Uterus (tissue), 4 donors: Measurements from ENCODE around the gene SLC4A8. TPM values are rescaled to one million over a fixed set of nuclear protein-coding genes. Genes with fewer than 3 reads are reported as not detected.

Experiments
- DNase-seq, 2 donors: peaks; one replicate each; pipeline ENCODE4 v3.0.0-alpha.2; 2019 to 2020
- H3K27ac ChIP-seq, 2 donors: fragments of 200-600 bp; sonication (generic); 1 replicate in 1 of 2; 2 replicates in 1 of 2; pipeline ENCODE4 v1.5.1; 2016 to 2018
- H3K27me3 ChIP-seq, 2 donors: fragments of 200-600 bp; sonication (generic); one replicate each; pipeline ENCODE4 v1.5.1; 2018 to 2019; ENCODE audit warnings: control low read depth in 1 of 2
- H3K36me3 ChIP-seq, 2 donors: fragments of 200-600 bp; sonication (generic); one replicate each; pipeline ENCODE4 v1.5.1; 2019; ENCODE audit warnings: control low read depth in 1 of 2
- H3K4me1 ChIP-seq, 2 donors: fragments of 200-600 bp; sonication (generic); one replicate each; pipeline ENCODE4 v1.5.1; 2018 to 2019; ENCODE audit warnings: control low read depth in 1 of 2
- H3K4me3 ChIP-seq, 2 donors: fragments of 200-600 bp; sonication (generic); 1 replicate in 1 of 2; 2 replicates in 1 of 2; pipeline ENCODE4 v1.5.1; 2018 to 2019; ENCODE audit warnings: mild to moderate bottlenecking in 1 of 2
- H3K9me3 ChIP-seq, 2 donors: fragments of 200-600 bp; sonication (generic); one replicate each; pipeline ENCODE4 v1.5.1; 2019; ENCODE audit warnings: control low read depth in 1 of 2
- POLR2A ChIP-seq, 2 donors: fragments of 450-650 bp; IDR thresholded peaks; one replicate each; pipeline ENCODE4 v1.6.1; 2016; ENCODE audit warnings: antibody characterized with exemption in 2 of 2, mild to moderate bottlenecking in 1 of 2, moderate library complexity in 1 of 2
- intact Hi-C: fragments of 100-400 bp; cut with DNase I; formaldehyde crosslinking; loops from one replicate; pipeline ENCODE4 v1.15.1; 2023; ENCODE audit warnings: low total_unique reads
- total RNA-seq, 4 donors: library from RNA; depleted of rRNA in 3 of 4; stranded (reverse); fragments of >200 nt in 3 of 4; gene quantifications; one replicate each; pipeline versions ENCODE4 v1.1.0 to v1.2.4, GENCODE V29; 2014 to 2023
- TF ChIP-seq, protein P1 (sequence below), 4 experiments: fragments of 200-600 bp in 2 of 4; fragments of 450-650 bp in 2 of 4; sonication (generic) in 2 of 4; IDR thresholded peaks; one replicate each; pipeline ENCODE4 v1.5.1; 2016 to 2019; ENCODE audit warnings: antibody characterized with exemption in 4 of 4, mild to moderate bottlenecking in 2 of 4, moderate library complexity in 1 of 4
- donor health status: DM: yes; HTN: yes; CAD: no.

SLC4A8 gene
- total RNA-seq, 4 donors from 2014 or later = under 0.01 to 8.0 (median 1.3) TPM; not detected in 1

DNA sequence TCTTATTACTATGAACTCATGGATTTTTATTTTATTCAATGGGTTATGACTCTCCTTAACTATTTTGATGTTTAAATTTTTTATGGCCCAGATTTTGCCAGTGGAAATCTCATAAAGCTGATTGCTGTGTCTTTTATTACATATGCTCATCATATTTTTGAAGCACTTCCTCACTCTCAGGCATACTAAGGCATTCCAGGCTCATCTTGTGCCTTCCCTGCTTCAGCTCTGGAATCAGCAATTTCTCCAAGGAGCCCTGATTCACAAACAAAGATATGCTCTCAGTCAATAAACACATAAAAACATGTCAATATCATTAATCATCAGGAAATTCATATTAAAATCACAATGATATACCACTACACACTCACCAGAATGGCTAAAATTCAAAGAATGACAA, 121.5 kb downstream of the SLC4A8 start:
- Histone ChIP-seq H3K9me3 (no peaks in the 10 kb centered on the region), H3K4me1 (no peaks in the 10 kb centered on the region), H3K27ac (no peak overlapping the region), H3K36me3 (no peaks in the 10 kb centered on the region), H3K27me3 (no peaks in the 10 kb centered on the region), H3K4me3 (no peak overlapping the region)
- intact Hi-C loops = no loop called here
- no peak for TF ChIP-seq POLR2A (IDR thresholded peaks at IDR 0.05)
- TF ChIP-seq, protein P1, sequence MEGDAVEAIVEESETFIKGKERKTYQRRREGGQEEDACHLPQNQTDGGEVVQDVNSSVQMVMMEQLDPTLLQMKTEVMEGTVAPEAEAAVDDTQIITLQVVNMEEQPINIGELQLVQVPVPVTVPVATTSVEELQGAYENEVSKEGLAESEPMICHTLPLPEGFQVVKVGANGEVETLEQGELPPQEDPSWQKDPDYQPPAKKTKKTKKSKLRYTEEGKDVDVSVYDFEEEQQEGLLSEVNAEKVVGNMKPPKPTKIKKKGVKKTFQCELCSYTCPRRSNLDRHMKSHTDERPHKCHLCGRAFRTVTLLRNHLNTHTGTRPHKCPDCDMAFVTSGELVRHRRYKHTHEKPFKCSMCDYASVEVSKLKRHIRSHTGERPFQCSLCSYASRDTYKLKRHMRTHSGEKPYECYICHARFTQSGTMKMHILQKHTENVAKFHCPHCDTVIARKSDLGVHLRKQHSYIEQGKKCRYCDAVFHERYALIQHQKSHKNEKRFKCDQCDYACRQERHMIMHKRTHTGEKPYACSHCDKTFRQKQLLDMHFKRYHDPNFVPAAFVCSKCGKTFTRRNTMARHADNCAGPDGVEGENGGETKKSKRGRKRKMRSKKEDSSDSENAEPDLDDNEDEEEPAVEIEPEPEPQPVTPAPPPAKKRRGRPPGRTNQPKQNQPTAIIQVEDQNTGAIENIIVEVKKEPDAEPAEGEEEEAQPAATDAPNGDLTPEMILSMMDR (IDR thresholded peaks at IDR 0.05) = no peak
- DNase-seq = no peak

DNA sequence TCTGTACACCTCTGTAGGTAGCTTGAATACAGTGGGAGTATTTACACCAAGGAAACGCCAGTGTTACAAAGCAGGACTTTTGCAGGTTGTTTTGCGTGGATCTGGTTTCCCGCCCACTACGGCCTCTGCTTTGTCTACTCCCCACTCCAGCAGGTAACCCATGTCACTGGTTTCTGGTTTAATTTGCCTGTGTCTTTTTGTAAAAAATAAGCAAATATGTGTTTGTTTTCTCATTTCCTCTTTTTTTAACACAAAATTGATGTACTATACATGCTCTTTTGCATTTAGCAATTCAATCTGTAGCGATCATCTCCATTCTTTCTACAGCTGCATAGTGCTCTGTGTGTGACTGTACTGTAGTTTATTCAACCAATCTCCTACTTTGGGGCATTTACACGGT, 123.0 kb downstream of the SLC4A8 start:
- DNase-seq = no peak
- no peaks in the 10 kb centered on the region for H3K9me3 ChIP-seq
- no peaks in the 10 kb centered on the region for H3K4me1 ChIP-seq

DNA sequence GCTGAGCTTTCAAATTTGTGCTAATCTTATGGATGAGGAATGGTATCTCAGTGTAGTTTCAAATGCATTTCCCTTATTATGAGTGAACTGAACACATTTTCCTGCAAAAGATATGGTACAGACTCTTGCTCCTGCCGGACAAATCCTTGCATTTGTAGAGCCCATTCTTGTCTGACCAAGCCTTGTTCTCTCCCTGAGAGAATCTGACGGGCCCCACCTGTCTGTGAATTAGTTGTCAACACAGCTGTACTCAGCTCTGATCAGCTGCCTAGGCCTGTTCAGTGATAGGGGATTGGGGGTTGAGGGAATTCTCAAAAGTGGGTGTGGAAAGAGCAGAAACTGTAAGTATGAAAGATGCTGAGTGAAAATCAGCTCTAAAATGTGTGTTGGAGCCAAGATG, 123.6 kb downstream of the SLC4A8 start:
- H3K36me3 ChIP-seq = no peaks in the 10 kb centered on the region
- TF ChIP-seq, protein P1 (IDR thresholded peaks at IDR 0.05) = no peak
- TF ChIP-seq POLR2A (IDR thresholded peaks at IDR 0.05) = no peak
- no peak for DNase-seq
- no peaks in the 10 kb centered on the region for H3K4me1 ChIP-seq
- no peak overlapping the region for H3K27ac ChIP-seq
- no peaks in the 10 kb centered on the region for H3K9me3 ChIP-seq
- H3K27me3 ChIP-seq = no peaks in the 10 kb centered on the region
- intact Hi-C loops = no loop called here
- no peak overlapping the region for H3K4me3 ChIP-seq

More for the DNA sequence above, 123.0 kb downstream of the SLC4A8 start:
- TF ChIP-seq, protein P1 (IDR thresholded peaks at IDR 0.05) = no peak
- no peak for TF ChIP-seq POLR2A (IDR thresholded peaks at IDR 0.05)
- H3K4me3 ChIP-seq = no peak overlapping the region
- H3K27me3 ChIP-seq = no peaks in the 10 kb centered on the region
- no peak overlapping the region for H3K27ac ChIP-seq
- intact Hi-C loops = no loop called here
- H3K36me3 ChIP-seq = no peaks in the 10 kb centered on the region

DNA sequence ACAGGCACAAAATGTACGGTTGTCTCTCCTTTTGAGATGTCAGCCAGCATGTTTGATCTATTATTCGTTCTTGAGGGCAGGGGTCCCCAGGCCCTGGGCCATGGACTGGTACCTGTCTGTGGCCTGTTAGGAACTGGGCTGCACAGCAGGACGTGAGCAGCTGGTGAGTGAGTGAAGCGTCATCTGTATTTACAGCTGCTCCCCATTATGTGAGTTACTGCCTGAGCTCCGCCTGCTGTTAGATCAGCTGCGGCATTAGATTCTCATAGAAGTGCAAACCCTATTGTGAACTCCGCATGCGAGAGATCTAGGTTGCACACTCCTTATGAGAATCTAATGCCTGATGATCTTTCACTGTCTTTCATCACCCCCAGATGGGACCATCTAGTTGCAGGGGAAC, 125.0 kb downstream of the SLC4A8 start:
- H3K4me1 ChIP-seq = no peaks in the 10 kb centered on the region
- H3K9me3 ChIP-seq = no peaks in the 10 kb centered on the region
- intact Hi-C loops = no loop called here
- no peak overlapping the region for H3K27ac ChIP-seq
- H3K36me3 ChIP-seq = no peaks in the 10 kb centered on the region
- DNase-seq = no peak
- H3K4me3 ChIP-seq = no peak overlapping the region
- no peaks in the 10 kb centered on the region for H3K27me3 ChIP-seq
- TF ChIP-seq, protein P1 (IDR thresholded peaks at IDR 0.05) = no peak
- no peak for TF ChIP-seq POLR2A (IDR thresholded peaks at IDR 0.05)

Other genes with a start within 250 kb of the SLC4A8 start
- 10 to 100 TPM in 1 of 4 donors, 1 to 10 TPM in 3; 2.6 to 60.6 (median 5.8) TPM for gene POU6F1, start 206.8 kb upstream of the SLC4A8 start, total RNA-seq
- gene DAZAP2, start 186.0 kb upstream of the SLC4A8 start, total RNA-seq = 100 to 1,000 TPM in 3 of 4 donors, 10 to 100 TPM in 1; 63.3 to 229 (median 192) TPM
- 10 to 100 TPM in 2 of 4 donors, 1 to 10 TPM in 2; 1.2 to 19.0 (median 9.5) TPM for gene SMAGP, start 154.4 kb upstream of the SLC4A8 start, total RNA-seq
- 1 to 10 TPM in 3 of 4 donors, under 1 TPM in 1; 0.29 to 5.0 (median 2.3) TPM for gene BIN2, start 100.7 kb upstream of the SLC4A8 start, total RNA-seq
- not detected for gene CELA1, start 78.2 kb upstream of the SLC4A8 start, total RNA-seq
- gene GALNT6, start 33.4 kb upstream of the SLC4A8 start, total RNA-seq = 1 to 10 TPM in 1 of 4 donors, under 1 TPM in 2, not detected in 1; under 0.01 to 1.3 (median 0.76) TPM
- gene SCN8A, start 166.4 kb downstream of the SLC4A8 start, total RNA-seq = 1 to 10 TPM in 3 of 4 donors, not detected in 1; 1.3 to 6.7 (median 3.0) TPM